Testis (tissue), 3 donors: ENCODE measurements around the gene CFAP57. TPM values are rescaled to one million over a fixed set of nuclear protein-coding genes. Genes with fewer than 3 reads are reported as not detected.
A peak's percentile ranks its signal among the peaks of the same experiment; 100 is the strongest.
"Not testable (repeated sequence)": the region's sequence is repeated elsewhere in the genome, so short reads cannot be mapped to it uniquely, and the experiment has no call there.

Experiments used
- DNase-seq: peaks from one replicate; pipeline ENCODE4 v3.0.0-alpha.2; 2019
- H3K27ac ChIP-seq, 2 donors: fragments of 200-600 bp; sonication (generic); one replicate each; pipeline ENCODE4 v1.5.1; 2019
- H3K27me3 ChIP-seq: fragments of 200-600 bp; sonication (generic); one replicate; pipeline ENCODE4 v1.5.1; 2019
- H3K36me3 ChIP-seq: fragments of 200-600 bp; sonication (generic); one replicate; pipeline ENCODE4 v1.5.1; 2017; ENCODE audit warnings: low read depth; ENCODE audit errors: missing control alignments
- H3K4me1 ChIP-seq: fragments of 200-600 bp; sonication (generic); one replicate; pipeline ENCODE4 v1.5.1; 2019
- H3K4me3 ChIP-seq, 2 donors: fragments of 200-600 bp; sonication (generic); one replicate each; pipeline ENCODE4 v1.5.1; 2017 to 2019
- H3K9me3 ChIP-seq: fragments of 200-600 bp; sonication (generic); one replicate; pipeline ENCODE4 v1.5.1; 2017
- CTCF ChIP-seq, 3 experiments: fragments of 450-650 bp in 2 of 3; fragments of 200-600 bp in 1 of 3; sonication (generic) in 1 of 3; IDR thresholded peaks; one replicate each; pipeline ENCODE4 v1.5.1; 2016 to 2019; ENCODE audit warnings: antibody characterized with exemption in 3 of 3, mild to moderate bottlenecking in 2 of 3, moderate library complexity in 1 of 3
- POLR2A ChIP-seq: fragments of 450-650 bp; IDR thresholded peaks from one replicate; pipeline ENCODE4 v1.6.1; 2017; ENCODE audit warnings: antibody characterized with exemption, mild to moderate bottlenecking, moderate library complexity
- WGBS, 2 donors: methylation state at CpG; one replicate each; pipeline ENCODE4 v1.1.5; 2018; 5-methylcytosine and 5-hydroxymethylcytosine counted together
- intact Hi-C: fragments of 100-400 bp; cut with DNase I; formaldehyde crosslinking; loops from one replicate; pipeline ENCODE4 v1.15.1; 2023; ENCODE audit warnings: low total_unique reads
- polyA plus RNA-seq: library from polyadenylated mRNA; stranded (reverse); fragments of 350-450 nt; fragmentation: Illumina TruSeq; extraction: RNeasy Lipid Tissue Mini Kit (QIAGEN cat#74804); gene quantifications from one replicate; pipeline ENCODE4 v1.2.3, GENCODE V29; 2014; ENCODE audit warnings: low read depth, low replicate concordance; ENCODE audit not compliant: insufficient read depth
- total RNA-seq, 2 donors: library from RNA; depleted of rRNA; stranded (reverse); fragments of >200 nt; gene quantifications; one replicate each; pipeline ENCODE4 v1.2.3, GENCODE V29; 2016

Gene CFAP57
- total and polyA plus RNA-seq, 3 donors from 2014 or later, result 16.6 to 38.7 (median 22.9) TPM

- Histone ChIP-seq H3K27ac (peak overlapping the region; percentile 52 to 80), H3K9me3 (no peaks in the 10 kb centered on the region), H3K4me3 (no peak overlapping the region), H3K36me3 (no peaks in the 10 kb centered on the region), H3K4me1 (peaks cover 12% of the 10 kb centered on the region), H3K27me3 (no peaks in the 10 kb centered on the region)
- TF ChIP-seq POLR2A, result no peak
- TF ChIP-seq CTCF (IDR thresholded peaks at IDR 0.05), result no peak
- no peak for DNase-seq
- intact Hi-C loops, result no loop called here
These were observed 37.5 kb upstream of the CFAP57 start for GRCh38 chr1:43134640-43135039.

- Histone ChIP-seq H3K4me3 (no peak overlapping the region), H3K27me3 (no peaks in the 10 kb centered on the region), H3K4me1 (peaks cover 12% of the 10 kb centered on the region), H3K36me3 (no peaks in the 10 kb centered on the region), H3K27ac (peak overlapping the region; percentile 52 to 80), H3K9me3 (no peaks in the 10 kb centered on the region)
- TF ChIP-seq CTCF (IDR thresholded peaks at IDR 0.05) (no peak), POLR2A (no peak)
- WGBS, 2 donors, result 82 to 84% methylated on average over 9 of the region's 9 CpGs
- intact Hi-C loops, result no loop called here
- no peak for DNase-seq
These were observed 36.0 kb upstream of the CFAP57 start for GRCh38 chr1:43135857-43136781.

- no peak overlapping the region for H3K4me3 ChIP-seq
- H3K36me3 ChIP-seq, result no peaks in the 10 kb centered on the region
- peaks cover 12% of the 10 kb centered on the region for H3K4me1 ChIP-seq
- intact Hi-C loops, result no loop called here
- H3K9me3 ChIP-seq, result no peaks in the 10 kb centered on the region
- peak; percentile 84 for DNase-seq
- peak overlapping the region; percentile 52 to 80 for H3K27ac ChIP-seq
- WGBS, 2 donors, result 76% methylated on average over 7 of the region's 7 CpGs
- H3K27me3 ChIP-seq, result no peaks in the 10 kb centered on the region
- no peak for TF ChIP-seq POLR2A
- no peak for TF ChIP-seq CTCF (IDR thresholded peaks at IDR 0.05)
These were observed 34.6 kb upstream of the CFAP57 start for GRCh38 chr1:43137445-43138052.

GRCh38 chr1:43139295-43139694 lies 32.8 kb upstream of the CFAP57 start:
- H3K27me3 ChIP-seq, H3K9me3 ChIP-seq, intact Hi-C loops, H3K36me3 ChIP-seq, DNase-seq, H3K4me3 ChIP-seq: not testable (repeated sequence)
- peaks cover 12% of the 10 kb centered on the region for H3K4me1 ChIP-seq
- peak overlapping the region; percentile 51 to 63 for H3K27ac ChIP-seq
- 79 to 81% methylated on average over 8 of the region's 8 CpGs for WGBS, 2 donors

GRCh38 chr1:43140010-43140409 lies 32.1 kb upstream of the CFAP57 start:
- Histone ChIP-seq H3K9me3 (no peaks in the 10 kb centered on the region), H3K4me3 (no peak overlapping the region), H3K27ac (peak overlapping the region; percentile 51 to 63), H3K4me1 (peaks cover 12% of the 10 kb centered on the region), H3K27me3 (no peaks in the 10 kb centered on the region), H3K36me3 (no peaks in the 10 kb centered on the region)
- TF ChIP-seq POLR2A, result no peak
- no peak for TF ChIP-seq CTCF (IDR thresholded peaks at IDR 0.05)
- intact Hi-C loops, result no loop called here
- DNase-seq, result no peak
